Subcutaneous adipose tissue (tissue), 4 donors: Measurements from ENCODE around the gene SPATS2. TPM values are rescaled to one million over a fixed set of nuclear protein-coding genes. Genes with fewer than 3 reads are reported as not detected.

ENCODE experiments used
- CTCF ChIP-seq: fragments of 450-650 bp; IDR thresholded peaks from one replicate; pipeline ENCODE4 v1.5.1; 2016; ENCODE audit warnings: low read depth, mild to moderate bottlenecking, control low read depth, antibody characterized with exemption, moderate library complexity
- total RNA-seq, 4 donors: library from RNA; depleted of rRNA; stranded (reverse); fragments of >200 nt; gene quantifications; one replicate each; pipeline ENCODE4 v1.1.0, GENCODE V29; 2016

Gene SPATS2
- total RNA-seq, 4 donors from 2014 or later: 10.1 to 19.5 (median 12.3) TPM

- no peak for TF ChIP-seq CTCF
Observed at GRCh38 chr12:49548822-49549648, 181.8 kb downstream of the SPATS2 start.

- TF ChIP-seq CTCF: no peak
Observed at GRCh38 chr12:49549735-49550692, 182.8 kb downstream of the SPATS2 start.

- no peak for TF ChIP-seq CTCF
Observed at GRCh38 chr12:49550693-49551252, 183.5 kb downstream of the SPATS2 start.

GRCh38 chr12:49552014-49552413 is 184.8 kb downstream of the SPATS2 start:
- TF ChIP-seq CTCF: no peak

- TF ChIP-seq CTCF: no peak
Observed at GRCh38 chr12:49552425-49552824, 185.2 kb downstream of the SPATS2 start.

GRCh38 chr12:49552899-49553298 is 185.6 kb downstream of the SPATS2 start:
- no peak for TF ChIP-seq CTCF

GRCh38 chr12:49553512-49554088 is 186.3 kb downstream of the SPATS2 start:
- TF ChIP-seq CTCF: no peak
